ENCODE data around the gene AFG3L2. TPM values are rescaled to one million over a fixed set of nuclear protein-coding genes. Genes with fewer than 3 reads are reported as not detected.
A peak's percentile ranks its signal among the peaks of the same experiment; 100 is the strongest.

Gene AFG3L2
- total and polyA plus RNA-seq, 4 donors: 22.5 to 55.4 (median 27.6) TPM

DNA sequence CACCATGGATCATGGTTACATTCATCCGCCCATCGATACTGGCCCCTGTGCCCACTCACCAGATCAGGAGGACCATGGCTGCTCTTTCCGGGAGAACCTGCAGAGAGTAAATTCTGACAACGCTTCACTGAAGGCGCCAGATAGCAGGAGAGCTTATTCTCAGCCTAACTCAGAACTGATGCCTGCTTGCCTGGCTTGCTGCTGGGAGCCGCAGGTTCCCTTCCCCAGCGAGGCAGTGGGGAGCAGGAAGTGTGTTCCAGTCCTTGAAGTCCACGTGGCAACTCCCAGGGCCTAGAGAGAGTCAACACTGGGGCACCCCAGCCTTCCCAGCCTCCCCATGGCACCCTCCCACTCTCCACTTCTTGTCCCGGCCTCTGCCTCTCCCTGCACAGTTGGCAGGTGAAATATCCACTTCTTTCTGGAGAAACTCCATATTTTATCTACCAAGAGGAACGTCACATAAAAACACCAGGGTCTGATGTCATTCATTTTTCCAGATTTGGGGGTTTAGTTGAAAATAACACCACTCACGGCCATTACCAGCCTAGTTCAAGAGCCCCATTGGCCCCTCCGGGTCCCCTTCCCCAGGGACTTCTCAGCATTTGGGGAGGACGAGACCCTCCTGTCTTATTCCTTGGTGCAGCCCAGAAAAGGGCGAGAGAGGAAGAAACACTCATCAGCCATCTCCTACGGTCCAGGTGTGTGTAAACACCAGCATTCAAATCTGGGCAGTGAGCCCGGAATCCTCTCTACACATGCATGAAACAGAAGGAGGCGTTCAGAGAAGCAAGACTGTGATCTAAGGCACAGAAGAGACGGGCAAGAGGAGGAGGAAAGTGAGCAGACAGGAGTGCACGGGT, 72.4 kb downstream of the AFG3L2 start:
- H3K27me3 ChIP-seq (ENCODE audit: control insufficient read depth in 4 of 4, insufficient read depth in 4 of 4, low read length in 3 of 4): peaks cover 0 to 8% (median 0%) of the 10 kb centered on the region in 4 donors
- H3K36me3 ChIP-seq (ENCODE audit: control insufficient read depth in 4 of 4, insufficient read depth in 3 of 4, low read depth in 1 of 4, low read length in 3 of 4): no peaks in the 10 kb centered on the region
- H3K4me1 ChIP-seq (ENCODE audit: control insufficient read depth in 4 of 4, insufficient read depth in 4 of 4, low read length in 3 of 4): peaks cover 0 to 9% (median 7%) of the 10 kb centered on the region in 4 donors
- H3K9me3 ChIP-seq (ENCODE audit: control insufficient read depth in 4 of 4, low read length in 3 of 4): no peaks in the 10 kb centered on the region
- no peak overlapping the region for H3K27ac ChIP-seq (ENCODE audit: low read depth in 1 of 2, low read length in 2 of 2)
- DNase-seq (ENCODE audit: low spot score): no peak
- no peak overlapping the region for H3K4me3 ChIP-seq (ENCODE audit: low read depth in 1 of 3, low read length in 3 of 3)
- no peak overlapping the region for H3K9ac ChIP-seq (ENCODE audit: low read depth in 1 of 2, low read length in 2 of 2)
- TF ChIP-seq SP1 (IDR thresholded peaks at IDR 0.05) (no peak), FOXA1 (IDR thresholded peaks at IDR 0.05) (peak; percentile 47), FOXA2 (IDR thresholded peaks at IDR 0.05) (peak; percentile 39)
- 62% methylated on average over 19 of the region's 19 CpGs for WGBS

DNA sequence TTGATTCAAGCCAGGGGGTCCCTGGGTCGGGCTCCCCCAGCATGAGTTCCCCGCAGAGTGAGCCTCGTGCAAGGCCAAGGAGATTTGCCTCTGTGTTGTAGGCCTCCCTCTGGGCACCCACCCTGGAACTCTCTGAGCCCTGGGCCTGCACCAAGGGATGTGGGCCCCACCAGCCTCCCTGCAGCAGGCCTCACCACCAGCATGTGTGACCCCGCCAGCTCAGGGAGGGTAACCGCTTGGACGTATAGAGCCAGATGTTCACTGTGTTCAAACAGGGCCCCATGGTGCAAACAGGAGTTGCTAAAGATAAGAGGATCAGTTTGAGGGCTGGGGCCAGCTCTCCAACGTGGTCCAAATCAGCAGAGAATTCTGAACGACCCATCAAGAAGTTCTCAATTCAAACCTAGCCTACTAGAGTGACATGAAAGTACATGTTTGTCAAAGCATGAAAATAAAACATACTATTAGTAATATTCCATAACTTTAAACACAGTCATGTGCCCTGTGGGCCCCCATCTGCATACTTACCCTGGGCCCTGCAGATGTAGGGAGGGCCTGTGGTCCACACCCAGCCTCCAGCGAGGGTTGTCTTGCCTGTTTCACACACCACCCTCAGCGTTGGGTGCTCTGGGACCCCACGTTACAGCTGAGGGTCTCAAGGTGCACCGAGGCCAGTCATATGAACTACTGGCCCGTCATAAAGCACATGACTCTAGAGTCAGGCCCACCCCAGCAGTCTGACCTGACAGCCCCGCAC, 74.5 kb downstream of the AFG3L2 start:
- peak; percentile 77 for DNase-seq (ENCODE audit: low spot score)
- TF ChIP-seq, protein P1, sequence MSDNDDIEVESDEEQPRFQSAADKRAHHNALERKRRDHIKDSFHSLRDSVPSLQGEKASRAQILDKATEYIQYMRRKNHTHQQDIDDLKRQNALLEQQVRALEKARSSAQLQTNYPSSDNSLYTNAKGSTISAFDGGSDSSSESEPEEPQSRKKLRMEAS (IDR thresholded peaks at IDR 0.05): no peak
- TF ChIP-seq SP1 (IDR thresholded peaks at IDR 0.05) (no peak), YY1 (IDR thresholded peaks at IDR 0.05) (no peak), NR2F2 (IDR thresholded peaks at IDR 0.05) (no peak), FOXA2 (IDR thresholded peaks at IDR 0.05) (no peak), HNF4A (conservative IDR thresholded peaks at IDR 0.05) (no peak), RXRA (IDR thresholded peaks at IDR 0.05) (no peak), TAF1 (conservative IDR thresholded peaks at IDR 0.05) (no peak), EGR1 (IDR thresholded peaks at IDR 0.05; ENCODE audit: low read depth in 2 of 2) (no peak), HNF4G (IDR thresholded peaks at IDR 0.05) (no peak)
- TF ChIP-seq, protein P2, sequence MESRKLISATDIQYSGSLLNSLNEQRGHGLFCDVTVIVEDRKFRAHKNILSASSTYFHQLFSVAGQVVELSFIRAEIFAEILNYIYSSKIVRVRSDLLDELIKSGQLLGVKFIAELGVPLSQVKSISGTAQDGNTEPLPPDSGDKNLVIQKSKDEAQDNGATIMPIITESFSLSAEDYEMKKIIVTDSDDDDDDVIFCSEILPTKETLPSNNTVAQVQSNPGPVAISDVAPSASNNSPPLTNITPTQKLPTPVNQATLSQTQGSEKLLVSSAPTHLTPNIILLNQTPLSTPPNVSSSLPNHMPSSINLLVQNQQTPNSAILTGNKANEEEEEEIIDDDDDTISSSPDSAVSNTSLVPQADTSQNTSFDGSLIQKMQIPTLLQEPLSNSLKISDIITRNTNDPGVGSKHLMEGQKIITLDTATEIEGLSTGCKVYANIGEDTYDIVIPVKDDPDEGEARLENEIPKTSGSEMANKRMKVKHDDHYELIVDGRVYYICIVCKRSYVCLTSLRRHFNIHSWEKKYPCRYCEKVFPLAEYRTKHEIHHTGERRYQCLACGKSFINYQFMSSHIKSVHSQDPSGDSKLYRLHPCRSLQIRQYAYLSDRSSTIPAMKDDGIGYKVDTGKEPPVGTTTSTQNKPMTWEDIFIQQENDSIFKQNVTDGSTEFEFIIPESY (IDR thresholded peaks at IDR 0.05): no peak
- TF ChIP-seq, protein P3, sequence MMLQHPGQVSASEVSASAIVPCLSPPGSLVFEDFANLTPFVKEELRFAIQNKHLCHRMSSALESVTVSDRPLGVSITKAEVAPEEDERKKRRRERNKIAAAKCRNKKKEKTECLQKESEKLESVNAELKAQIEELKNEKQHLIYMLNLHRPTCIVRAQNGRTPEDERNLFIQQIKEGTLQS (IDR thresholded peaks at IDR 0.05): no peak
- TF ChIP-seq, protein P4, sequence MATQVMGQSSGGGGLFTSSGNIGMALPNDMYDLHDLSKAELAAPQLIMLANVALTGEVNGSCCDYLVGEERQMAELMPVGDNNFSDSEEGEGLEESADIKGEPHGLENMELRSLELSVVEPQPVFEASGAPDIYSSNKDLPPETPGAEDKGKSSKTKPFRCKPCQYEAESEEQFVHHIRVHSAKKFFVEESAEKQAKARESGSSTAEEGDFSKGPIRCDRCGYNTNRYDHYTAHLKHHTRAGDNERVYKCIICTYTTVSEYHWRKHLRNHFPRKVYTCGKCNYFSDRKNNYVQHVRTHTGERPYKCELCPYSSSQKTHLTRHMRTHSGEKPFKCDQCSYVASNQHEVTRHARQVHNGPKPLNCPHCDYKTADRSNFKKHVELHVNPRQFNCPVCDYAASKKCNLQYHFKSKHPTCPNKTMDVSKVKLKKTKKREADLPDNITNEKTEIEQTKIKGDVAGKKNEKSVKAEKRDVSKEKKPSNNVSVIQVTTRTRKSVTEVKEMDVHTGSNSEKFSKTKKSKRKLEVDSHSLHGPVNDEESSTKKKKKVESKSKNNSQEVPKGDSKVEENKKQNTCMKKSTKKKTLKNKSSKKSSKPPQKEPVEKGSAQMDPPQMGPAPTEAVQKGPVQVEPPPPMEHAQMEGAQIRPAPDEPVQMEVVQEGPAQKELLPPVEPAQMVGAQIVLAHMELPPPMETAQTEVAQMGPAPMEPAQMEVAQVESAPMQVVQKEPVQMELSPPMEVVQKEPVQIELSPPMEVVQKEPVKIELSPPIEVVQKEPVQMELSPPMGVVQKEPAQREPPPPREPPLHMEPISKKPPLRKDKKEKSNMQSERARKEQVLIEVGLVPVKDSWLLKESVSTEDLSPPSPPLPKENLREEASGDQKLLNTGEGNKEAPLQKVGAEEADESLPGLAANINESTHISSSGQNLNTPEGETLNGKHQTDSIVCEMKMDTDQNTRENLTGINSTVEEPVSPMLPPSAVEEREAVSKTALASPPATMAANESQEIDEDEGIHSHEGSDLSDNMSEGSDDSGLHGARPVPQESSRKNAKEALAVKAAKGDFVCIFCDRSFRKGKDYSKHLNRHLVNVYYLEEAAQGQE (IDR thresholded peaks at IDR 0.05): no peak
- TF ChIP-seq, protein P5, sequence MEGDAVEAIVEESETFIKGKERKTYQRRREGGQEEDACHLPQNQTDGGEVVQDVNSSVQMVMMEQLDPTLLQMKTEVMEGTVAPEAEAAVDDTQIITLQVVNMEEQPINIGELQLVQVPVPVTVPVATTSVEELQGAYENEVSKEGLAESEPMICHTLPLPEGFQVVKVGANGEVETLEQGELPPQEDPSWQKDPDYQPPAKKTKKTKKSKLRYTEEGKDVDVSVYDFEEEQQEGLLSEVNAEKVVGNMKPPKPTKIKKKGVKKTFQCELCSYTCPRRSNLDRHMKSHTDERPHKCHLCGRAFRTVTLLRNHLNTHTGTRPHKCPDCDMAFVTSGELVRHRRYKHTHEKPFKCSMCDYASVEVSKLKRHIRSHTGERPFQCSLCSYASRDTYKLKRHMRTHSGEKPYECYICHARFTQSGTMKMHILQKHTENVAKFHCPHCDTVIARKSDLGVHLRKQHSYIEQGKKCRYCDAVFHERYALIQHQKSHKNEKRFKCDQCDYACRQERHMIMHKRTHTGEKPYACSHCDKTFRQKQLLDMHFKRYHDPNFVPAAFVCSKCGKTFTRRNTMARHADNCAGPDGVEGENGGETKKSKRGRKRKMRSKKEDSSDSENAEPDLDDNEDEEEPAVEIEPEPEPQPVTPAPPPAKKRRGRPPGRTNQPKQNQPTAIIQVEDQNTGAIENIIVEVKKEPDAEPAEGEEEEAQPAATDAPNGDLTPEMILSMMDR (IDR thresholded peaks at IDR 0.05; ENCODE audit: low read depth, low read length, missing input control): no peak
- H3K27ac ChIP-seq (ENCODE audit: low read depth in 1 of 2, low read length in 2 of 2): no peak overlapping the region
- H3K36me3 ChIP-seq (ENCODE audit: control insufficient read depth in 4 of 4, insufficient read depth in 3 of 4, low read depth in 1 of 4, low read length in 3 of 4): no peaks in the 10 kb centered on the region
- WGBS: 88% methylated on average over 14 of the region's 14 CpGs
- H3K4me3 ChIP-seq (ENCODE audit: low read depth in 1 of 3, low read length in 3 of 3): no peak overlapping the region
- no peak overlapping the region for H3K9ac ChIP-seq (ENCODE audit: low read depth in 1 of 2, low read length in 2 of 2)
- no peaks in the 10 kb centered on the region for H3K9me3 ChIP-seq (ENCODE audit: control insufficient read depth in 4 of 4, low read length in 3 of 4)
- peaks cover 0 to 8% (median 0%) of the 10 kb centered on the region in 4 donors for H3K27me3 ChIP-seq (ENCODE audit: control insufficient read depth in 4 of 4, insufficient read depth in 4 of 4, low read length in 3 of 4)
- H3K4me1 ChIP-seq (ENCODE audit: control insufficient read depth in 4 of 4, insufficient read depth in 4 of 4, low read length in 3 of 4): peaks cover 0 to 5% (median 3%) of the 10 kb centered on the region in 4 donors
